IMR-90 (cell line): ENCODE measurements around the gene CD2BP2. TPM values are rescaled to one million over a fixed set of nuclear protein-coding genes. Genes with fewer than 3 reads are reported as not detected.

Experiments
- ATAC-seq: fragments of 200-7000 bp; cut with Tn5 transposase; 2 replicates; pipeline ENCODE4 v1.9.1; 2020; ENCODE audit warnings: low read depth, mild to moderate bottlenecking, moderate library complexity
- BruUV-seq: library from RNA; stranded (reverse); fragments of 400-500 nt; replicated peaks from 2 replicates; lab custom pipeline; 2021; lab: Mats Ljungman, UMichigan
- CTCF ChIA-PET: fragments of 300-600 bp; formaldehyde crosslinking; extraction: SDS; loops from one replicate; lab custom pipeline; 2021; ENCODE audit warnings: antibody characterized with exemption; lab: Yijun Ruan, JAX
- POLR2A ChIA-PET: fragments of 300-600 bp; sonication (Branson Sonifier 250); formaldehyde crosslinking; loops from one replicate; lab custom pipeline; 2022; ENCODE audit warnings: antibody characterized with exemption; ENCODE audit not compliant: unreplicated experiment; lab: Charles Lee
- DNase-seq: peaks from one replicate; pipeline ENCODE4 v3.0.0; 2013
- H2AFZ ChIP-seq: replicated peaks from 2 replicates; pipeline ENCODE3; 2013; ENCODE audit warnings: low read length, mild to moderate bottlenecking; ENCODE audit not compliant: poor library complexity
- H2AK5ac ChIP-seq: 2 replicates; pipeline ENCODE4 v1.6.1; 2013; ENCODE audit warnings: low read depth, low read length, inconsistent platforms
- H2AK9ac ChIP-seq: replicated peaks from 2 replicates; pipeline ENCODE3; 2013; ENCODE audit warnings: mild to moderate bottlenecking, low read depth, low read length, moderate library complexity; ENCODE audit not compliant: poor library complexity
- H2BK120ac ChIP-seq: 2 replicates; pipeline ENCODE4 v1.6.1; 2013; ENCODE audit warnings: low read depth, low read length, inconsistent platforms
- H2BK15ac ChIP-seq: 3 replicates; pipeline ENCODE4 v1.6.1; 2013; ENCODE audit warnings: low read depth, low read length, inconsistent platforms
- H2BK20ac ChIP-seq: 2 replicates; pipeline ENCODE4 v1.6.1; 2013; ENCODE audit warnings: low read depth, mild to moderate bottlenecking, inconsistent platforms, low read length, moderate library complexity
- H2BK5ac ChIP-seq: 2 replicates; pipeline ENCODE4 v1.6.1; 2013; ENCODE audit warnings: mild to moderate bottlenecking, low read depth, low read length, inconsistent platforms; ENCODE audit not compliant: poor library complexity, severe bottlenecking
- H3K14ac ChIP-seq: replicated peaks from 2 replicates; pipeline ENCODE4 v1.6.1; 2013; ENCODE audit warnings: low read depth, low read length, inconsistent platforms
- H3K18ac ChIP-seq: 2 replicates; pipeline ENCODE4 v1.6.1; 2013; ENCODE audit warnings: low read depth, low read length, control low read depth
- H3K23ac ChIP-seq: 2 replicates; pipeline ENCODE4 v1.6.1; 2013; ENCODE audit warnings: low read depth, low read length, inconsistent platforms
- H3K27ac ChIP-seq: 2 replicates; pipeline ENCODE4 v1.5.1; 2013; ENCODE audit warnings: mild to moderate bottlenecking, control low read depth, low read length; ENCODE audit not compliant: insufficient read depth
- H3K27me3 ChIP-seq: 2 replicates; pipeline ENCODE4 v1.6.1; 2013; ENCODE audit warnings: low read length; ENCODE audit not compliant: control insufficient read depth, insufficient read depth
- H3K36me3 ChIP-seq: 2 replicates; pipeline ENCODE4 v1.6.1; 2013; ENCODE audit warnings: low read length, mixed read lengths; ENCODE audit not compliant: control insufficient read depth, insufficient read depth
- H3K4ac ChIP-seq: 2 replicates; pipeline ENCODE4 v1.6.1; 2013; ENCODE audit warnings: low read depth, low read length, inconsistent platforms
- H3K4me1 ChIP-seq: 2 replicates; pipeline ENCODE4 v1.6.1; 2013; ENCODE audit warnings: low read length, mixed read lengths; ENCODE audit not compliant: control insufficient read depth, insufficient read depth
- H3K4me2 ChIP-seq: 2 replicates; pipeline ENCODE4 v1.6.1; 2013; ENCODE audit warnings: low read depth, mild to moderate bottlenecking, control low read depth, low read length, moderate library complexity
- H3K4me3 ChIP-seq: 2 replicates; pipeline ENCODE4 v1.5.1; 2013; ENCODE audit warnings: low read depth, mild to moderate bottlenecking, control low read depth, low read length, moderate library complexity; ENCODE audit not compliant: insufficient read depth
- H3K56ac ChIP-seq: 2 replicates; pipeline ENCODE4 v1.6.1; 2013; ENCODE audit warnings: low read length, inconsistent platforms; ENCODE audit not compliant: insufficient read depth; ENCODE audit errors: extremely low read depth
- H3K79me1 ChIP-seq, 2 experiments: 2 replicates each; pipeline ENCODE4 v1.6.1; 2013; ENCODE audit warnings: low read length in 2 of 2, inconsistent platforms in 1 of 2, low read depth in 1 of 2
- H3K9ac ChIP-seq: 2 replicates; pipeline ENCODE4 v1.6.1; 2013; ENCODE audit warnings: low read depth, low read length, control low read depth
- H3K9me1 ChIP-seq: 2 replicates; pipeline ENCODE4 v1.6.1; 2013; ENCODE audit warnings: low read length, inconsistent platforms; ENCODE audit not compliant: insufficient read depth
- H3K9me3 ChIP-seq: 2 replicates; pipeline ENCODE4 v1.6.1; 2013; ENCODE audit warnings: low read length; ENCODE audit not compliant: control insufficient read depth, insufficient read depth
- H4K20me1 ChIP-seq: 2 replicates; pipeline ENCODE4 v1.6.1; 2013; ENCODE audit warnings: low read length, inconsistent platforms; ENCODE audit not compliant: insufficient read depth
- H4K5ac ChIP-seq: 2 replicates; pipeline ENCODE4 v1.6.1; 2013; ENCODE audit warnings: mild to moderate bottlenecking, low read depth, low read length, control low read depth
- H4K8ac ChIP-seq, 2 experiments: 2 replicates each; pipeline ENCODE4 v1.6.1; 2013; ENCODE audit warnings: low read depth in 2 of 2, low read length in 2 of 2, control low read depth in 1 of 2, inconsistent platforms in 1 of 2
- H4K91ac ChIP-seq: 2 replicates; pipeline ENCODE4 v1.6.1; 2013; ENCODE audit warnings: low read depth, low read length, inconsistent platforms; ENCODE audit not compliant: insufficient read depth
- BHLHE40 ChIP-seq: fragments of 150-350 bp; IDR thresholded peaks from 2 replicates; pipeline ENCODE4 v1.6.1; 2016; ENCODE audit warnings: mild to moderate bottlenecking, low read depth, low read length
- CEBPB ChIP-seq: IDR thresholded peaks from 2 replicates; pipeline ENCODE4 v1.6.1; 2012; ENCODE audit warnings: low read depth, low read length, improper control_type of control experiment
- CHD1 ChIP-seq: IDR thresholded peaks from 2 replicates; pipeline ENCODE4 v1.6.1; 2012; ENCODE audit warnings: low read depth, low read length, improper control_type of control experiment
- ELK1 ChIP-seq: fragments of 150-350 bp; IDR thresholded peaks from 2 replicates; pipeline ENCODE4 v1.6.1; 2016; ENCODE audit warnings: low read depth, mild to moderate bottlenecking, low read length, moderate library complexity, borderline replicate concordance
- FOS ChIP-seq: fragments of 150-350 bp; IDR thresholded peaks from 2 replicates; pipeline ENCODE4 v1.6.1; 2016; ENCODE audit warnings: low read depth, low read length
- MAFK ChIP-seq: IDR thresholded peaks from 2 replicates; pipeline ENCODE4 v1.6.1; 2012; ENCODE audit warnings: low read depth, low read length, improper control_type of control experiment
- MAZ ChIP-seq: IDR thresholded peaks from 2 replicates; pipeline ENCODE4 v1.6.1; 2012; ENCODE audit warnings: low read depth, mild to moderate bottlenecking, low read length, improper control_type of control experiment, moderate library complexity, borderline replicate concordance
- MXI1 ChIP-seq: IDR thresholded peaks from 2 replicates; pipeline ENCODE4 v1.6.1; 2012; ENCODE audit warnings: low read depth, mild to moderate bottlenecking, low read length, moderate library complexity, borderline replicate concordance
- NFE2L2 ChIP-seq: fragments of 150-350 bp; IDR thresholded peaks from 2 replicates; pipeline ENCODE4 v1.6.1; 2016; ENCODE audit warnings: low read depth, mild to moderate bottlenecking, low read length
- POLR2A ChIP-seq: IDR thresholded peaks from 2 replicates; pipeline ENCODE4 v1.6.1; 2012; ENCODE audit warnings: mild to moderate bottlenecking, low read depth, low read length
- RAD21 ChIP-seq: IDR thresholded peaks from 2 replicates; pipeline ENCODE4 v1.6.1; 2012; ENCODE audit warnings: low read length, improper control_type of control experiment
- RCOR1 ChIP-seq: IDR thresholded peaks from 2 replicates; pipeline ENCODE4 v1.6.1; 2012; ENCODE audit warnings: mild to moderate bottlenecking, low read length, improper control_type of control experiment; ENCODE audit not compliant: insufficient replicate concordance
- RFX5 ChIP-seq: IDR thresholded peaks from 2 replicates; pipeline ENCODE4 v1.8.0; 2012; ENCODE audit warnings: low read depth, mild to moderate bottlenecking, low read length, moderate library complexity
- SMC3 ChIP-seq: fragments of 150-350 bp; IDR thresholded peaks from 2 replicates; pipeline ENCODE4 v1.6.1; 2016; ENCODE audit warnings: low read depth, mild to moderate bottlenecking, antibody characterized with exemption, low read length, moderate library complexity
- WGBS, 2 experiments: methylation state at CpG; one replicate each; pipeline versions ENCODE4 v1.1.5 to v1.1.7; 2013; ENCODE audit warnings: missing lambda C conversion rate in 2 of 2; ENCODE audit not compliant: insufficient read length in 1 of 2; ENCODE audit errors: extremely low coverage in 2 of 2; 5-methylcytosine and 5-hydroxymethylcytosine counted together
- dilution Hi-C: fragments of 300-500 bp; cut with HindIII; formaldehyde crosslinking; loops from one replicate; pipeline ENCODE4 v1.14.3; 2018; ENCODE audit warnings: low sequenced_read_pairs; ENCODE audit not compliant: unreplicated experiment
- in situ Hi-C: fragments of 300-500 bp; cut with MboI; formaldehyde crosslinking; loops from 3 replicates; pipeline ENCODE4 v1.14.3; 2019; ENCODE audit warnings: low sequenced_read_pairs, inconsistent platforms, mixed read lengths
- intact Hi-C: fragments of 100-400 bp; cut with micrococcal nuclease; formaldehyde crosslinking; loops from 2 replicates; pipeline ENCODE4 v1.10.0; 2022
- polyA plus RNA-seq, 3 experiments: library from polyadenylated mRNA; depleted of rRNA; stranded (reverse); fragments of >200 nt; gene quantifications; 2 replicates each; pipeline ENCODE4 v1.2.3, GENCODE V29; 2012; ENCODE audit warnings: low replicate concordance in 1 of 3
- total RNA-seq: library from RNA; depleted of rRNA; stranded (reverse); fragments of >200 nt; gene quantifications from 2 replicates; pipeline ENCODE4 v1.2.3, GENCODE V29; 2012
- TF ChIP-seq, protein P1 (sequence below): fragments of 150-350 bp; IDR thresholded peaks from 2 replicates; pipeline ENCODE4 v1.6.1; 2017; ENCODE audit warnings: mild to moderate bottlenecking, antibody characterized with exemption, low read length, low read depth
- TF ChIP-seq, protein P2 (sequence below): conservative IDR thresholded peaks from 2 replicates; pipeline ENCODE4 v1.5.1; 2012; ENCODE audit warnings: mild to moderate bottlenecking, low read depth, low read length, improper control_type of control experiment

Gene CD2BP2
- total and polyA plus RNA-seq, 2 of the 4 experiments (the other 2 are of a cell fraction), result 29.6 to 41.1 TPM

GRCh38 chr16:30355954-30356308 lies 823 bp upstream of the CD2BP2 start:
- intact Hi-C loops (no loop called here), dilution Hi-C loops (no loop called here), in situ Hi-C loops (no loop called here)
- Histone ChIP-seq H3K18ac (no peak overlapping the region), H2BK5ac (peak overlapping the region; percentile 91), H4K20me1 (peaks cover 11% of the 10 kb centered on the region; the same call in 1 of the 2 replicates), H3K27ac (peak overlapping the region; percentile 93), H3K9ac (peak overlapping the region; percentile 81), H2AK5ac (peak overlapping the region; percentile 88), H2BK120ac (peak overlapping the region; percentile 71), H2AK9ac (peak overlapping the region; percentile 96), H3K9me1 (peaks cover 9% of the 10 kb centered on the region), H3K79me1 (peaks cover 10 to 73% of the 10 kb centered on the region in 2 experiments), H3K4ac (peak overlapping the region; percentile 91), H3K27me3 (no peaks in the 10 kb centered on the region), H3K4me1 (peaks cover 7% of the 10 kb centered on the region; the same call in 1 of the 2 replicates), H3K56ac (peak overlapping the region; percentile 85), H3K4me3 (peak overlapping the region; percentile 46), H3K14ac (peak overlapping the region; percentile 62), H4K5ac (peak overlapping the region; percentile 84), H4K8ac (peak overlapping the region; percentile 55 to 93), H3K23ac (peak overlapping the region; percentile 63), H2BK15ac (peak overlapping the region; percentile 12; the same call in 1 of the 3 replicates), H3K9me3 (no peaks in the 10 kb centered on the region), H4K91ac (peak overlapping the region; percentile 88), H2AFZ (peak overlapping the region; percentile 99), H2BK20ac (peak overlapping the region; percentile 0; the same call in 1 of the 2 replicates), H3K4me2 (peak overlapping the region; percentile 80), H3K36me3 (peaks cover 51% of the 10 kb centered on the region)
- WGBS, 2 experiments, result 80% methylated on average over 1 of the region's 7 CpGs; no CpG with 5 or more reads in 1 of the 2 experiments
- DNase-seq, result no peak
- BruUV-seq, result no TSS peak
- ChIA-PET POLR2A (no interaction called here), CTCF (no interaction called here)
- no peak for ATAC-seq
- TF ChIP-seq, protein P1, sequence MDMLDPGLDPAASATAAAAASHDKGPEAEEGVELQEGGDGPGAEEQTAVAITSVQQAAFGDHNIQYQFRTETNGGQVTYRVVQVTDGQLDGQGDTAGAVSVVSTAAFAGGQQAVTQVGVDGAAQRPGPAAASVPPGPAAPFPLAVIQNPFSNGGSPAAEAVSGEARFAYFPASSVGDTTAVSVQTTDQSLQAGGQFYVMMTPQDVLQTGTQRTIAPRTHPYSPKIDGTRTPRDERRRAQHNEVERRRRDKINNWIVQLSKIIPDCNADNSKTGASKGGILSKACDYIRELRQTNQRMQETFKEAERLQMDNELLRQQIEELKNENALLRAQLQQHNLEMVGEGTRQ, result no peak
- TF ChIP-seq MAFK (no peak), RAD21 (no peak), CEBPB (no peak), BHLHE40 (no peak), RCOR1 (no peak), RFX5 (no peak), SMC3 (no peak), NFE2L2 (no peak), MAZ (no peak), CHD1 (no peak), MXI1 (no peak), ELK1 (no peak), FOS (no peak), POLR2A (no peak)
- TF ChIP-seq, protein P2, sequence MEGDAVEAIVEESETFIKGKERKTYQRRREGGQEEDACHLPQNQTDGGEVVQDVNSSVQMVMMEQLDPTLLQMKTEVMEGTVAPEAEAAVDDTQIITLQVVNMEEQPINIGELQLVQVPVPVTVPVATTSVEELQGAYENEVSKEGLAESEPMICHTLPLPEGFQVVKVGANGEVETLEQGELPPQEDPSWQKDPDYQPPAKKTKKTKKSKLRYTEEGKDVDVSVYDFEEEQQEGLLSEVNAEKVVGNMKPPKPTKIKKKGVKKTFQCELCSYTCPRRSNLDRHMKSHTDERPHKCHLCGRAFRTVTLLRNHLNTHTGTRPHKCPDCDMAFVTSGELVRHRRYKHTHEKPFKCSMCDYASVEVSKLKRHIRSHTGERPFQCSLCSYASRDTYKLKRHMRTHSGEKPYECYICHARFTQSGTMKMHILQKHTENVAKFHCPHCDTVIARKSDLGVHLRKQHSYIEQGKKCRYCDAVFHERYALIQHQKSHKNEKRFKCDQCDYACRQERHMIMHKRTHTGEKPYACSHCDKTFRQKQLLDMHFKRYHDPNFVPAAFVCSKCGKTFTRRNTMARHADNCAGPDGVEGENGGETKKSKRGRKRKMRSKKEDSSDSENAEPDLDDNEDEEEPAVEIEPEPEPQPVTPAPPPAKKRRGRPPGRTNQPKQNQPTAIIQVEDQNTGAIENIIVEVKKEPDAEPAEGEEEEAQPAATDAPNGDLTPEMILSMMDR, result no peak
